Gastroesophageal sphincter (tissue), 3 donors: ENCODE results near the gene COMMD9.

ENCODE experiments used
- POLR2A ChIP-seq, 2 donors: fragments of 450-650 bp; IDR thresholded peaks; one replicate each; pipeline ENCODE4 v1.6.1; 2017; ENCODE audit warnings: antibody characterized with exemption in 2 of 2, mild to moderate bottlenecking in 2 of 2, moderate library complexity in 1 of 2
- TF ChIP-seq, protein P1 (sequence below), 4 experiments: fragments of 200-600 bp in 2 of 4; fragments of 450-650 bp in 2 of 4; sonication (generic) in 1 of 4; IDR thresholded peaks; one replicate each; pipeline ENCODE4 v1.5.1; 2017 to 2019; ENCODE audit warnings: antibody characterized with exemption in 4 of 4, mild to moderate bottlenecking in 2 of 4, moderate library complexity in 2 of 4

DNA sequence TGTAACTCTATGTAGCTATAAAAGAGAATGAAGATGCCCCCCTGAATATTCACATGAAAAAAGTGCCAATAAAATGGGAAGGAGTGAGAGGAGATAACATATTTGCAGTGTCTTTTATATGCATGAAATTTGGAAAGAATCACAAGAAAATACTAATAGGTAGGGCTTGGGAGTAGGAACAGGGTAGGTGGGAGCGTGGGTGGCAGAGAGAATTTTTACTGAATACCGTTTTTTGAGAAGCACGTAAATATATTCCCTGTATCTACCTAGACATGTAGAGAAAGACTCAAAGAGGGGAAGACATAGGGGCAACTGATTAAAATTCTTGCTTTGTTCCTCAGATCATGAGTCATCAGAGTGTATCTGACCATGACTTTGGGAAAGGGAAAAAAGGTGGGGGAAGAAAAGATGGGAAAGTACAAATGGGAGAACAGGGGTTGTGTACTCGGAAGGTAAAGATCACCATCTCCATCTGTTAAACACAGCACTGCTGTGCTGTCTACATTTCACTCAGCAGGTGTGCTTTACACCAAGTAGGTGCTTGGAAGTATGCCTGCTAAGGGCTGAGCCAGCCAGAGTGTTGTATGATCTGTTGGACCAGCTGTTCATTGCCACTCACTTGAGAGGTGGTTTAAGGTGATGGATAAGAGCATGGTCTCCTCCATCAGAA is 22.8 kb upstream of the COMMD9 start:
- TF ChIP-seq, protein P1, sequence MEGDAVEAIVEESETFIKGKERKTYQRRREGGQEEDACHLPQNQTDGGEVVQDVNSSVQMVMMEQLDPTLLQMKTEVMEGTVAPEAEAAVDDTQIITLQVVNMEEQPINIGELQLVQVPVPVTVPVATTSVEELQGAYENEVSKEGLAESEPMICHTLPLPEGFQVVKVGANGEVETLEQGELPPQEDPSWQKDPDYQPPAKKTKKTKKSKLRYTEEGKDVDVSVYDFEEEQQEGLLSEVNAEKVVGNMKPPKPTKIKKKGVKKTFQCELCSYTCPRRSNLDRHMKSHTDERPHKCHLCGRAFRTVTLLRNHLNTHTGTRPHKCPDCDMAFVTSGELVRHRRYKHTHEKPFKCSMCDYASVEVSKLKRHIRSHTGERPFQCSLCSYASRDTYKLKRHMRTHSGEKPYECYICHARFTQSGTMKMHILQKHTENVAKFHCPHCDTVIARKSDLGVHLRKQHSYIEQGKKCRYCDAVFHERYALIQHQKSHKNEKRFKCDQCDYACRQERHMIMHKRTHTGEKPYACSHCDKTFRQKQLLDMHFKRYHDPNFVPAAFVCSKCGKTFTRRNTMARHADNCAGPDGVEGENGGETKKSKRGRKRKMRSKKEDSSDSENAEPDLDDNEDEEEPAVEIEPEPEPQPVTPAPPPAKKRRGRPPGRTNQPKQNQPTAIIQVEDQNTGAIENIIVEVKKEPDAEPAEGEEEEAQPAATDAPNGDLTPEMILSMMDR (IDR thresholded peaks at IDR 0.05): no peak
- no peak for TF ChIP-seq POLR2A (IDR thresholded peaks at IDR 0.05)
